ENCODE results near the gene LRRC3B.

DNA sequence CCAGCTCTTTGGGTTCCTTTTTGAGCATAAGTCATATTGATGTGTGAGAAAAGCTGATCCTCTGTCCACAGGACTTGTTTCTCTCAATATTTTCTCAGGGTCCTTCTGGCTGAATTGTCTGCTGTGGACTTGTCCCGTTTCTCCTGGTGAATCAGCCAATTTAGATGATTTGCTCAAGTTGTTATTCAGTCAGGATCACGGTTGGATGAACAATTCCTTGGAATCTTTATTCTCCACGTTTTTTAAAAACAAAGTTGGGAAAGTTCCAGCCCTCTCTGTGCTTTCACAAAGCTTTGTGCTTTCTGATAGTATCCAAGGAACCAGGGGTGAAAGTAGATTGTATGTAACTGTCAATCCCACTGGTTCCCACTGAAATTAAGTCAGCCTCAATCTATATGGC lies 61.3 kb downstream of the LRRC3B start:
- TF ChIP-seq, protein P1, sequence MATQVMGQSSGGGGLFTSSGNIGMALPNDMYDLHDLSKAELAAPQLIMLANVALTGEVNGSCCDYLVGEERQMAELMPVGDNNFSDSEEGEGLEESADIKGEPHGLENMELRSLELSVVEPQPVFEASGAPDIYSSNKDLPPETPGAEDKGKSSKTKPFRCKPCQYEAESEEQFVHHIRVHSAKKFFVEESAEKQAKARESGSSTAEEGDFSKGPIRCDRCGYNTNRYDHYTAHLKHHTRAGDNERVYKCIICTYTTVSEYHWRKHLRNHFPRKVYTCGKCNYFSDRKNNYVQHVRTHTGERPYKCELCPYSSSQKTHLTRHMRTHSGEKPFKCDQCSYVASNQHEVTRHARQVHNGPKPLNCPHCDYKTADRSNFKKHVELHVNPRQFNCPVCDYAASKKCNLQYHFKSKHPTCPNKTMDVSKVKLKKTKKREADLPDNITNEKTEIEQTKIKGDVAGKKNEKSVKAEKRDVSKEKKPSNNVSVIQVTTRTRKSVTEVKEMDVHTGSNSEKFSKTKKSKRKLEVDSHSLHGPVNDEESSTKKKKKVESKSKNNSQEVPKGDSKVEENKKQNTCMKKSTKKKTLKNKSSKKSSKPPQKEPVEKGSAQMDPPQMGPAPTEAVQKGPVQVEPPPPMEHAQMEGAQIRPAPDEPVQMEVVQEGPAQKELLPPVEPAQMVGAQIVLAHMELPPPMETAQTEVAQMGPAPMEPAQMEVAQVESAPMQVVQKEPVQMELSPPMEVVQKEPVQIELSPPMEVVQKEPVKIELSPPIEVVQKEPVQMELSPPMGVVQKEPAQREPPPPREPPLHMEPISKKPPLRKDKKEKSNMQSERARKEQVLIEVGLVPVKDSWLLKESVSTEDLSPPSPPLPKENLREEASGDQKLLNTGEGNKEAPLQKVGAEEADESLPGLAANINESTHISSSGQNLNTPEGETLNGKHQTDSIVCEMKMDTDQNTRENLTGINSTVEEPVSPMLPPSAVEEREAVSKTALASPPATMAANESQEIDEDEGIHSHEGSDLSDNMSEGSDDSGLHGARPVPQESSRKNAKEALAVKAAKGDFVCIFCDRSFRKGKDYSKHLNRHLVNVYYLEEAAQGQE (IDR thresholded peaks at IDR 0.05; ENCODE audit: borderline replicate concordance) = no peak
- TF ChIP-seq MXI1 (conservative IDR thresholded peaks at IDR 0.05; ENCODE audit: poor library complexity, severe bottlenecking) = no peak
- TF ChIP-seq, protein P2, sequence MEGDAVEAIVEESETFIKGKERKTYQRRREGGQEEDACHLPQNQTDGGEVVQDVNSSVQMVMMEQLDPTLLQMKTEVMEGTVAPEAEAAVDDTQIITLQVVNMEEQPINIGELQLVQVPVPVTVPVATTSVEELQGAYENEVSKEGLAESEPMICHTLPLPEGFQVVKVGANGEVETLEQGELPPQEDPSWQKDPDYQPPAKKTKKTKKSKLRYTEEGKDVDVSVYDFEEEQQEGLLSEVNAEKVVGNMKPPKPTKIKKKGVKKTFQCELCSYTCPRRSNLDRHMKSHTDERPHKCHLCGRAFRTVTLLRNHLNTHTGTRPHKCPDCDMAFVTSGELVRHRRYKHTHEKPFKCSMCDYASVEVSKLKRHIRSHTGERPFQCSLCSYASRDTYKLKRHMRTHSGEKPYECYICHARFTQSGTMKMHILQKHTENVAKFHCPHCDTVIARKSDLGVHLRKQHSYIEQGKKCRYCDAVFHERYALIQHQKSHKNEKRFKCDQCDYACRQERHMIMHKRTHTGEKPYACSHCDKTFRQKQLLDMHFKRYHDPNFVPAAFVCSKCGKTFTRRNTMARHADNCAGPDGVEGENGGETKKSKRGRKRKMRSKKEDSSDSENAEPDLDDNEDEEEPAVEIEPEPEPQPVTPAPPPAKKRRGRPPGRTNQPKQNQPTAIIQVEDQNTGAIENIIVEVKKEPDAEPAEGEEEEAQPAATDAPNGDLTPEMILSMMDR (IDR thresholded peaks at IDR 0.05; ENCODE audit: poor library complexity, severe bottlenecking) = no peak
- TF ChIP-seq TAF1 (IDR thresholded peaks at IDR 0.05; ENCODE audit: low read depth) = no peak
- TF ChIP-seq EP300 (conservative IDR thresholded peaks at IDR 0.05; ENCODE audit: poor library complexity, severe bottlenecking) = no peak
- no peak for TF ChIP-seq POLR2AphosphoS5 (IDR thresholded peaks at IDR 0.05)
- no peak for TF ChIP-seq EZH2 (IDR thresholded peaks at IDR 0.05; ENCODE audit: borderline replicate concordance, insufficient read depth, low read length, poor library complexity, severe bottlenecking)
- TF ChIP-seq RAD21 (conservative IDR thresholded peaks at IDR 0.05) = no peak

Measured in neural cell (in vitro differentiated cells).